ENCODE data around the gene IGSF22.

Gene IGSF22

GRCh38 chr11:18726040-18726439 lies at the start of gene IGSF22:
TSS of gene IGSF22 (minus strand) at chr11:18726188. CDS start at chr11:18724236, 1,952 bp downstream.
- FAIRE-seq, result no peak

GRCh38 chr11:18774801-18775200 lies 48.8 kb upstream of the IGSF22 start:
- FAIRE-seq, result no peak

GRCh38 chr11:18773681-18774080 lies 47.7 kb upstream of the IGSF22 start:
- FAIRE-seq, result no peak

- no peak for FAIRE-seq
Measured at GRCh38 chr11:18773104-18773503, 47.1 kb upstream of the IGSF22 start.

GRCh38 chr11:18772211-18772610 lies 46.2 kb upstream of the IGSF22 start:
- FAIRE-seq, result no peak

GRCh38 chr11:18771266-18772035 lies 45.5 kb upstream of the IGSF22 start:
- no peak for FAIRE-seq

GRCh38 chr11:18770479-18771125 lies 44.6 kb upstream of the IGSF22 start:
- FAIRE-seq, result no peak

GRCh38 chr11:18769802-18770456 lies 43.9 kb upstream of the IGSF22 start:
- no peak for FAIRE-seq

GRCh38 chr11:18768978-18769377 lies 43.0 kb upstream of the IGSF22 start:
- FAIRE-seq, result no peak

- FAIRE-seq, result no peak
Measured at GRCh38 chr11:18768472-18768901, 42.5 kb upstream of the IGSF22 start.

- FAIRE-seq, result no peak
Measured at GRCh38 chr11:18766015-18766414, 40.0 kb upstream of the IGSF22 start.

- no peak for FAIRE-seq
Measured at GRCh38 chr11:18765554-18765953, 39.6 kb upstream of the IGSF22 start.

GRCh38 chr11:18761741-18762140 lies 35.8 kb upstream of the IGSF22 start:
- FAIRE-seq, result no peak

- no peak for FAIRE-seq
Measured at GRCh38 chr11:18761144-18761543, 35.2 kb upstream of the IGSF22 start.

- FAIRE-seq, result no peak
Measured at GRCh38 chr11:18757811-18758210, 31.8 kb upstream of the IGSF22 start.

- FAIRE-seq, result no peak
Measured at GRCh38 chr11:18756889-18757288, 30.9 kb upstream of the IGSF22 start.

GRCh38 chr11:18754308-18754707 lies 28.3 kb upstream of the IGSF22 start:
- no peak for FAIRE-seq

- FAIRE-seq, result no peak
Measured at GRCh38 chr11:18752502-18752901, 26.5 kb upstream of the IGSF22 start.

GRCh38 chr11:18750944-18751343 lies 25.0 kb upstream of the IGSF22 start:
- no peak for FAIRE-seq

- FAIRE-seq, result no peak
Measured at GRCh38 chr11:18749681-18750319, 23.8 kb upstream of the IGSF22 start.

- FAIRE-seq, result no peak
Measured at GRCh38 chr11:18748766-18749365, 22.9 kb upstream of the IGSF22 start.

- FAIRE-seq, result no peak
Measured at GRCh38 chr11:18745251-18745650, 19.3 kb upstream of the IGSF22 start.

GRCh38 chr11:18743900-18744514 lies 18.0 kb upstream of the IGSF22 start:
- no peak for FAIRE-seq

All from islet of Langerhans (tissue), 1 donor.